PC-3 (cell line): ENCODE data around the gene PIAS1.

ENCODE experiments used
- EZH2 ChIP-seq: fragments of 300-600 bp; sonication (generic); IDR thresholded peaks from one replicate; pipeline ENCODE4 v1.6.1; 2017; ENCODE audit warnings: antibody characterized with exemption, mild to moderate bottlenecking, low read length; ENCODE audit not compliant: unreplicated experiment
- EZH2phosphoT487 ChIP-seq: fragments of 300-600 bp; sonication (generic); IDR thresholded peaks from 2 replicates; pipeline ENCODE4 v1.6.1; 2018; ENCODE audit warnings: mild to moderate bottlenecking, antibody characterized with exemption, low read length, borderline replicate concordance
- TF ChIP-seq, protein P1 (sequence below): fragments of 300-600 bp; sonication (generic); conservative IDR thresholded peaks from 2 replicates; pipeline ENCODE4 v1.5.1; 2017; ENCODE audit warnings: antibody characterized with exemption, low read depth, mild to moderate bottlenecking, low read length

DNA sequence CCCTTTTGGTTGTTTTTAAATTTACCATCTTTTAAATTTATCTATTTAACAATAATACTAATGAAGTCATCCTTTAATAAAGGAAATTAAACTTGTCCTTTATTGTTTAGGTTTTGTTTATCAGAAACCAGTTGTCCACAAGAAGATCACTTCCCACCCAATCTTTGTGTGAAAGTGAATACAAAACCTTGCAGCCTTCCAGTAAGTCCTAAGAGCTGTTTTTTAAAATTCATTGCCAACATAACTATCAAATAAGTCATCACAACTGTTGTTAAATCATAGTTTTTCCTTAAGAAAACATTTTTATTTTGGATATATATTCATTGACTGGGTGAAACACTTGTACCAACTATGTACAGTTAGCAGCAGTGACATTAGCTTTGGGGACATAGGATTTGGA, 91.6 kb downstream of the PIAS1 start:
- TF ChIP-seq, protein P1, sequence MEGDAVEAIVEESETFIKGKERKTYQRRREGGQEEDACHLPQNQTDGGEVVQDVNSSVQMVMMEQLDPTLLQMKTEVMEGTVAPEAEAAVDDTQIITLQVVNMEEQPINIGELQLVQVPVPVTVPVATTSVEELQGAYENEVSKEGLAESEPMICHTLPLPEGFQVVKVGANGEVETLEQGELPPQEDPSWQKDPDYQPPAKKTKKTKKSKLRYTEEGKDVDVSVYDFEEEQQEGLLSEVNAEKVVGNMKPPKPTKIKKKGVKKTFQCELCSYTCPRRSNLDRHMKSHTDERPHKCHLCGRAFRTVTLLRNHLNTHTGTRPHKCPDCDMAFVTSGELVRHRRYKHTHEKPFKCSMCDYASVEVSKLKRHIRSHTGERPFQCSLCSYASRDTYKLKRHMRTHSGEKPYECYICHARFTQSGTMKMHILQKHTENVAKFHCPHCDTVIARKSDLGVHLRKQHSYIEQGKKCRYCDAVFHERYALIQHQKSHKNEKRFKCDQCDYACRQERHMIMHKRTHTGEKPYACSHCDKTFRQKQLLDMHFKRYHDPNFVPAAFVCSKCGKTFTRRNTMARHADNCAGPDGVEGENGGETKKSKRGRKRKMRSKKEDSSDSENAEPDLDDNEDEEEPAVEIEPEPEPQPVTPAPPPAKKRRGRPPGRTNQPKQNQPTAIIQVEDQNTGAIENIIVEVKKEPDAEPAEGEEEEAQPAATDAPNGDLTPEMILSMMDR, result no peak
- no peak for TF ChIP-seq EZH2phosphoT487
- TF ChIP-seq EZH2, result no peak
